Esophagus squamous epithelium (tissue), 5 donors: ENCODE data around the gene THAP11. TPM values are rescaled to one million over a fixed set of nuclear protein-coding genes. Genes with fewer than 3 reads are reported as not detected.

ENCODE experiments used
- DNase-seq: peaks from one replicate; lab custom pipeline; 2025; lab: John Stamatoyannopoulos, UW
- H3K27ac ChIP-seq, 4 donors: fragments of 200-600 bp; sonication (generic); one replicate each; pipeline ENCODE4 v1.5.1; 2016 to 2019; ENCODE audit warnings: mild to moderate bottlenecking in 1 of 4
- H3K27me3 ChIP-seq, 4 donors: fragments of 200-600 bp; sonication (generic); 1 replicate in 3 of 4; 2 replicates in 1 of 4; pipeline versions ENCODE4 v1.5.1 to v1.6.0; 2017 to 2021; ENCODE audit warnings: antibody characterized with exemption in 1 of 4
- H3K36me3 ChIP-seq, 3 donors: fragments of 200-600 bp; sonication (generic); one replicate each; pipeline ENCODE4 v1.5.1; 2016 to 2019
- H3K4me1 ChIP-seq, 3 donors: fragments of 200-600 bp; sonication (generic); one replicate each; pipeline ENCODE4 v1.5.1; 2017 to 2019
- H3K4me3 ChIP-seq, 4 donors: fragments of 200-600 bp; sonication (generic); 1 replicate in 3 of 4; 2 replicates in 1 of 4; pipeline ENCODE4 v1.5.1; 2016 to 2019; ENCODE audit warnings: mild to moderate bottlenecking in 2 of 4, moderate library complexity in 1 of 4
- H3K9me3 ChIP-seq, 3 donors: fragments of 200-600 bp; sonication (generic); one replicate each; pipeline ENCODE4 v1.5.1; 2016 to 2019
- POLR2A ChIP-seq, 4 donors: fragments of 450-650 bp; IDR thresholded peaks; one replicate each; pipeline ENCODE4 v1.6.1; 2017; ENCODE audit warnings: antibody characterized with exemption in 4 of 4, mild to moderate bottlenecking in 4 of 4, moderate library complexity in 3 of 4
- WGBS, 2 donors: methylation state at CpG; one replicate each; pipeline ENCODE4 v1.1.5; 2018; 5-methylcytosine and 5-hydroxymethylcytosine counted together
- intact Hi-C: fragments of 100-400 bp; cut with DNase I; formaldehyde crosslinking; loops from one replicate; pipeline ENCODE4 v1.15.0; 2022
- total RNA-seq, 4 donors: library from RNA; depleted of rRNA; stranded (reverse); fragments of >200 nt; gene quantifications; one replicate each; pipeline ENCODE4 v1.1.0, GENCODE V29; 2016
- TF ChIP-seq, protein P1 (sequence below), 6 experiments: fragments of 450-650 bp in 4 of 6; fragments of 200-600 bp in 2 of 6; sonication (generic) in 2 of 6; IDR thresholded peaks; one replicate each; pipeline ENCODE4 v1.5.1; 2016 to 2019; ENCODE audit warnings: antibody characterized with exemption in 6 of 6, mild to moderate bottlenecking in 4 of 6, moderate library complexity in 4 of 6
- donor health status: DM: yes; HTN: yes; CAD: no.

The THAP11 gene
- total RNA-seq, 4 donors from 2014 or later = 35.8 to 48.8 (median 42.1) TPM

DNA sequence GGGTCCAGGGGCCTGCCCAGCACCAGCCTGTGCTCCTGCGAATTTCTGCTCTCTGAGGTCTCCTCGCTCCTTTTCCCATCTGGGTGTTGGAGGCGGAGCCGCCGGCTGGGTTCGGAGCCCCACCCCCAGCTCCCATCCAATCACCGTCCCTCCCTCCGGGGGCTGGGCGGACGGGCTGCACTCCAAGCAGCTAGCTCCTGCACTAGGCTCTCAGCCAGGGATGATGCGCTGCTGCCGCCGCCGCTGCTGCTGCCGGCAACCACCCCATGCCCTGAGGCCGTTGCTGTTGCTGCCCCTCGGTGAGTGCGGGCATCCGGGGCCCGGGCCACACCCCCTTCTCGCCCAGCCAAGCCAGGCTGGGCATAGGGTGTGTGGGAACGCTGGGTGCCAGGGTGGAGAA, 42.6 kb downstream of the THAP11 start, which contains the start of gene NRN1L:
Gene NRN1L (plus strand): TSS at position 202 of the 400 bp plus-strand sequence. CDS start 19 bp downstream, at position 221.
- peak within 1 kb of the TSS; percentile 24 to 71 (median 54) for H3K27ac ChIP-seq
- no peaks in the 10 kb centered on the region for H3K27me3 ChIP-seq
- H3K4me3 ChIP-seq = peak within 1 kb of the TSS in 2 of 4 donors; percentile 17 to 43
- no peaks in the 10 kb centered on the region for H3K9me3 ChIP-seq
- WGBS, 2 donors = 13 to 17% methylated on average over 2 to 3 of the region's 22 CpGs
- TF ChIP-seq, protein P1, sequence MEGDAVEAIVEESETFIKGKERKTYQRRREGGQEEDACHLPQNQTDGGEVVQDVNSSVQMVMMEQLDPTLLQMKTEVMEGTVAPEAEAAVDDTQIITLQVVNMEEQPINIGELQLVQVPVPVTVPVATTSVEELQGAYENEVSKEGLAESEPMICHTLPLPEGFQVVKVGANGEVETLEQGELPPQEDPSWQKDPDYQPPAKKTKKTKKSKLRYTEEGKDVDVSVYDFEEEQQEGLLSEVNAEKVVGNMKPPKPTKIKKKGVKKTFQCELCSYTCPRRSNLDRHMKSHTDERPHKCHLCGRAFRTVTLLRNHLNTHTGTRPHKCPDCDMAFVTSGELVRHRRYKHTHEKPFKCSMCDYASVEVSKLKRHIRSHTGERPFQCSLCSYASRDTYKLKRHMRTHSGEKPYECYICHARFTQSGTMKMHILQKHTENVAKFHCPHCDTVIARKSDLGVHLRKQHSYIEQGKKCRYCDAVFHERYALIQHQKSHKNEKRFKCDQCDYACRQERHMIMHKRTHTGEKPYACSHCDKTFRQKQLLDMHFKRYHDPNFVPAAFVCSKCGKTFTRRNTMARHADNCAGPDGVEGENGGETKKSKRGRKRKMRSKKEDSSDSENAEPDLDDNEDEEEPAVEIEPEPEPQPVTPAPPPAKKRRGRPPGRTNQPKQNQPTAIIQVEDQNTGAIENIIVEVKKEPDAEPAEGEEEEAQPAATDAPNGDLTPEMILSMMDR (IDR thresholded peaks at IDR 0.05) = no peak
- TF ChIP-seq POLR2A (IDR thresholded peaks at IDR 0.05) = no peak
- intact Hi-C loops = loop anchor here (5.0 kb wide), 1 partner anchor 38 kb away; no protein-coding TSS in a partner anchor
- no peak for DNase-seq
- peaks cover 36 to 72% (median 40%) of the 10 kb centered on the region in 3 donors for H3K36me3 ChIP-seq
- peaks cover 11 to 20% (median 13%) of the 10 kb centered on the region in 3 donors for H3K4me1 ChIP-seq

GRCh38 chr16:67885545-67885944, 43.4 kb downstream of the THAP11 start:
- DNase-seq = no peak
- Histone ChIP-seq H3K4me3 (no peak overlapping the region), H3K9me3 (no peaks in the 10 kb centered on the region), H3K27ac (peak overlapping the region in 1 of 4 donors; percentile 71), H3K36me3 (peaks cover 28 to 63% (median 32%) of the 10 kb centered on the region in 3 donors), H3K4me1 (peaks cover 11 to 20% (median 13%) of the 10 kb centered on the region in 3 donors), H3K27me3 (no peaks in the 10 kb centered on the region)
- intact Hi-C loops = no loop called here
- TF ChIP-seq POLR2A (IDR thresholded peaks at IDR 0.05) = no peak
- TF ChIP-seq, protein P1 (IDR thresholded peaks at IDR 0.05) = no peak
- 100% methylated on average over 1 of the region's 12 CpGs; no CpG with 5 or more reads in 1 of the 2 donors for WGBS, 2 donors

DNA sequence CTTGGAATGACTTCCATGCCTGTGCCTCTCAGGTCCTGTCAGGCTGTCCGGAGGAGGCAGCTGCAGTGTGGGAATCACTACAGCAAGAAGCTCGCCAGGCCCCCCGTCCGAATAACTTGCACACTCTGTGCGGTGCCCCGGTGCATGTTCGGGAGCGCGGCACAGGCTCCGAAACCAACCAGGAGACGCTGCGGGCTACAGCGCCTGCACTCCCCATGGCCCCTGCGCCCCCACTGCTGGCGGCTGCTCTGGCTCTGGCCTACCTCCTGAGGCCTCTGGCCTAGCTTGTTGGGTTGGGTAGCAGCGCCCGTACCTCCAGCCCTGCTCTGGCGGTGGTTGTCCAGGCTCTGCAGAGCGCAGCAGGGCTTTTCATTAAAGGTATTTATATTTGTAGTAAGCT, 43.9 kb downstream of the THAP11 start:
- Histone ChIP-seq H3K4me3 (no peak overlapping the region), H3K27ac (no peak overlapping the region), H3K4me1 (peaks cover 11 to 20% (median 13%) of the 10 kb centered on the region in 3 donors), H3K36me3 (peaks cover 23 to 59% (median 28%) of the 10 kb centered on the region in 3 donors), H3K9me3 (no peaks in the 10 kb centered on the region), H3K27me3 (no peaks in the 10 kb centered on the region)
- intact Hi-C loops = no loop called here
- WGBS, 2 donors = 80 to 98% methylated on average over 1 to 18 of the region's 19 CpGs
- no peak for DNase-seq
- TF ChIP-seq, protein P1 (IDR thresholded peaks at IDR 0.05) = no peak
- TF ChIP-seq POLR2A (IDR thresholded peaks at IDR 0.05) = no peak

GRCh38 chr16:67886387-67886786, 44.3 kb downstream of the THAP11 start:
- Histone ChIP-seq H3K4me3 (no peak overlapping the region), H3K27ac (no peak overlapping the region), H3K4me1 (peaks cover 11 to 20% (median 13%) of the 10 kb centered on the region in 3 donors), H3K27me3 (no peaks in the 10 kb centered on the region), H3K9me3 (no peaks in the 10 kb centered on the region), H3K36me3 (peaks cover 19 to 55% (median 23%) of the 10 kb centered on the region in 3 donors)
- WGBS, 2 donors = 90 to 96% methylated on average over 4 to 5 of the region's 5 CpGs
- no peak for DNase-seq
- no peak for TF ChIP-seq POLR2A (IDR thresholded peaks at IDR 0.05)
- TF ChIP-seq, protein P1 (IDR thresholded peaks at IDR 0.05) = no peak
- intact Hi-C loops = no loop called here

DNA sequence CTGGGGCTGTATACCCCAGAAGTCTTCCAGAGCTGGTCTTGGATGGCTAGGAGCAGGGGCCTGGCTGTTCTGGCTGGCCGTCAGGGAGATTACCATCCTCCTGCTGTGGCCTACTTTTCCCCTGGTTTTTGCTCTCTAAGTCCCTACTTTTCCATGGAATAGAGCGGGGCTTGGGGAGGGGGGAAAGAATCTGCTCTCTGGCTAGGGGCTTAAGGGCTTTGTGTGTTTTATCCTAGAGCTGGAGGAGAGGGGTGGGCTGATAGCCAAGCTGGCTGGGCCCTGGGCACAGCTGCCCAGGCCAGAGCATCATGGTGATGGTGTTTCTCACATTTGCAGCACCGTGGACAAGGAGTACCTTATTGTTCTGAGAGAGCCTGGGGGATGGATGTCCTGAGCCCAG, 46.2 kb downstream of the THAP11 start:
- Histone ChIP-seq H3K4me1 (peaks cover 11 to 28% (median 18%) of the 10 kb centered on the region in 3 donors), H3K27me3 (no peaks in the 10 kb centered on the region), H3K9me3 (no peaks in the 10 kb centered on the region), H3K36me3 (peaks cover 4 to 36% (median 7%) of the 10 kb centered on the region in 3 donors), H3K27ac (no peak overlapping the region), H3K4me3 (no peak overlapping the region)
- 69 to 86% methylated on average over 2 of the region's 3 CpGs for WGBS, 2 donors
- TF ChIP-seq, protein P1 (IDR thresholded peaks at IDR 0.05) = no peak
- TF ChIP-seq POLR2A (IDR thresholded peaks at IDR 0.05) = no peak
- intact Hi-C loops = no loop called here
- DNase-seq = no peak
